Liver (tissue), 9 donors: ENCODE measurements around the gene WDR90. TPM values are rescaled to one million over a fixed set of nuclear protein-coding genes. Genes with fewer than 3 reads are reported as not detected.

Experiments used
- DNase-seq: peaks from one replicate; pipeline ENCODE4 v3.0.0-alpha.2; 2017; ENCODE audit warnings: low spot score
- H3K27ac ChIP-seq, 2 donors: one replicate each; pipeline ENCODE4 v1.7.0; 2013; ENCODE audit warnings: inconsistent platforms in 2 of 2, low read length in 2 of 2, control low read depth in 1 of 2, low read depth in 1 of 2, mild to moderate bottlenecking in 1 of 2
- H3K27me3 ChIP-seq, 4 donors: one replicate each; pipeline versions ENCODE4 v1.6.1 to v1.7.0; 2013; ENCODE audit warnings: low read length in 3 of 4, inconsistent platforms in 1 of 4, mild to moderate bottlenecking in 1 of 4, moderate library complexity in 1 of 4; ENCODE audit not compliant: control insufficient read depth in 4 of 4, insufficient read depth in 4 of 4
- H3K36me3 ChIP-seq, 4 donors: one replicate each; pipeline versions ENCODE4 v1.6.1 to v1.7.0; 2013; ENCODE audit warnings: low read length in 3 of 4, mild to moderate bottlenecking in 3 of 4, low read depth in 1 of 4, moderate library complexity in 1 of 4; ENCODE audit not compliant: control insufficient read depth in 4 of 4, insufficient read depth in 3 of 4
- H3K4me1 ChIP-seq, 4 donors: one replicate each; pipeline versions ENCODE4 v1.6.1 to v1.7.0; 2013; ENCODE audit warnings: low read length in 3 of 4, mild to moderate bottlenecking in 3 of 4, moderate library complexity in 1 of 4; ENCODE audit not compliant: control insufficient read depth in 4 of 4, insufficient read depth in 4 of 4
- H3K4me3 ChIP-seq, 3 donors: one replicate each; pipeline versions ENCODE4 v1.6.1 to v1.7.0; 2013; ENCODE audit warnings: low read length in 3 of 3, control low read depth in 1 of 3, low read depth in 1 of 3, mild to moderate bottlenecking in 1 of 3
- H3K9ac ChIP-seq, 2 donors: one replicate each; pipeline ENCODE4 v1.7.0; 2013; ENCODE audit warnings: low read length in 2 of 2, mild to moderate bottlenecking in 2 of 2, moderate library complexity in 2 of 2, control low read depth in 1 of 2, low read depth in 1 of 2
- H3K9me3 ChIP-seq, 4 donors: one replicate each; pipeline versions ENCODE4 v1.6.1 to v1.7.0; 2013; ENCODE audit warnings: low read length in 3 of 4; ENCODE audit not compliant: control insufficient read depth in 4 of 4
- EGR1 ChIP-seq, 2 donors: IDR thresholded peaks; 2 replicates each; pipeline ENCODE4 v1.6.1; 2016 to 2018; ENCODE audit warnings: antibody characterized with exemption in 2 of 2, low read depth in 2 of 2
- FOXA2 ChIP-seq: IDR thresholded peaks from 2 replicates; pipeline ENCODE4 v1.6.1; 2016; ENCODE audit warnings: antibody characterized with exemption
- HNF4A ChIP-seq, 2 donors: conservative IDR thresholded peaks; 2 replicates each; pipeline ENCODE4 v1.6.1; 2016; ENCODE audit warnings: antibody characterized with exemption in 2 of 2, mild to moderate bottlenecking in 2 of 2
- HNF4G ChIP-seq: IDR thresholded peaks from 2 replicates; pipeline ENCODE4 v1.6.1; 2016; ENCODE audit warnings: antibody characterized with exemption
- JUND ChIP-seq, 2 donors: IDR thresholded peaks; 2 replicates each; pipeline ENCODE4 v1.6.1; 2016; ENCODE audit warnings: antibody characterized with exemption in 2 of 2
- NR2F2 ChIP-seq: IDR thresholded peaks from 2 replicates; pipeline ENCODE4 v1.6.1; 2016; ENCODE audit warnings: antibody characterized with exemption
- RAD21 ChIP-seq, 2 donors: IDR thresholded peaks; 2 replicates each; pipeline ENCODE4 v1.6.1; 2016; ENCODE audit warnings: antibody characterized with exemption in 2 of 2, mild to moderate bottlenecking in 2 of 2
- RXRA ChIP-seq, 2 donors: IDR thresholded peaks; 2 replicates each; pipeline ENCODE4 v1.6.1; 2017 to 2018; ENCODE audit warnings: antibody characterized with exemption in 2 of 2, mild to moderate bottlenecking in 1 of 2
- SP1 ChIP-seq: IDR thresholded peaks from 2 replicates; pipeline ENCODE4 v1.6.1; 2018; ENCODE audit warnings: antibody characterized with exemption, mild to moderate bottlenecking
- TAF1 ChIP-seq: conservative IDR thresholded peaks from 2 replicates; pipeline ENCODE4 v1.6.1; 2016; ENCODE audit warnings: antibody characterized with exemption, mild to moderate bottlenecking
- YY1 ChIP-seq: IDR thresholded peaks from 2 replicates; pipeline ENCODE4 v1.6.1; 2016; ENCODE audit warnings: antibody characterized with exemption, mild to moderate bottlenecking
- WGBS: extraction: QIAGEN DNeasy Blood & Tissue Kit; methylation state at CpG from one replicate; pipeline ENCODE4 v1.1.7; 2013; 5-methylcytosine and 5-hydroxymethylcytosine counted together
- polyA plus RNA-seq, 2 donors: library from polyadenylated mRNA; stranded (reverse) in 1 of 2; unstranded in 1 of 2; fragments of 200-250 nt in 1 of 2; fragments of >200 nt in 1 of 2; fragmentation: Nextera tagmentation in 1 of 2; extraction: Ambion mirVana in 1 of 2; gene quantifications; one replicate each; pipeline versions ENCODE4 v1.2.1 to v1.2.3, GENCODE V29; 2013 to 2015
- total RNA-seq, 2 donors: library from RNA; depleted of rRNA; stranded (reverse); fragments of >200 nt; gene quantifications; one replicate each; pipeline ENCODE4 v1.2.3, GENCODE V29; 2014
- TF ChIP-seq, protein P1 (sequence below): fragments of 150-350 bp; IDR thresholded peaks from 2 replicates; pipeline ENCODE4 v1.5.1; 2017; ENCODE audit warnings: improper control_type of control experiment, low read depth, low read length; ENCODE audit not compliant: missing input control
- TF ChIP-seq, protein P2 (sequence below): IDR thresholded peaks from 2 replicates; pipeline ENCODE4 v1.6.1; 2016; ENCODE audit warnings: antibody characterized with exemption
- TF ChIP-seq, protein P3 (sequence below): IDR thresholded peaks from 2 replicates; pipeline ENCODE4 v1.6.1; 2016; ENCODE audit warnings: antibody characterized with exemption
- donor health status: healthy.
- donor health status: healthy.
- donor health status: healthy.
- donor health status: healthy.
- donor health status: healthy.

Gene WDR90
- total and polyA plus RNA-seq, 4 donors, result 4.7 to 13.4 (median 7.9) TPM

DNA sequence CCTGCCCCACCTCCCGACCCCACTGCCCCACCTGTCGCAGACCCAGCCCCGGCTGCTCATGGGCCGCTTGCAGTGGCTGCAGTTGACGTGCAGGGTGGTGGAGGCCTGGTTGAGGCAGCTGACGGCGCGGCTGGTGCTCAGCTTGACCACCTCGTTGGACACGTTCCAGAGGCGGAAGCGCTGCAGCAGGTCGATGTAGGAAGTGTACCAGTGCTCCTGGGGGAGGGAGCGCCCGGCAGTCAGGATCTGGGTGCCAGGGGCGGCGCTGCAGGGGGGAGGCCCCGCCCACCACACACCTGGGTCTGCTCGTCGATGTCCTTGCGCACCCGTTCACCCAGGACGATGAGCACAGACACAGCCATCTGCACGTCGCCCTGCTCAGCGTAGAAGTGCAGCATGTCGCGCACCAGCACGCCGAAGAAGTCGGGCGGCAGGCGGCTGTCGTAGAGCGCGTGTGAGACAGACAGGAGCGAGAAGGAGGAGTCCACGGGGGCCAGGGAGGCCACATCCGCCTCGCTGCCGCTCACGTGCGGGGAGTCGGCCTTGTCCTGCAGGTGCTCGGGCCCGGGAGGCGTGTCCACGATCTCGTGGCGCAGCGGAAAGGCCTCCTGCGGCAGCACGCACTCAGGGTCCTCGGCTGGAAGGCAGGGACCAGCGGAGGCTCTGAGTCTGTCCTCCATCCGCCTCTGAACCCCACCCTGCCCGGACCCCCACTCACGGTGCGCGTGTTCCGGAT, 36.0 kb downstream of the WDR90 start (continued):
- no peak for TF ChIP-seq TAF1

DNA sequence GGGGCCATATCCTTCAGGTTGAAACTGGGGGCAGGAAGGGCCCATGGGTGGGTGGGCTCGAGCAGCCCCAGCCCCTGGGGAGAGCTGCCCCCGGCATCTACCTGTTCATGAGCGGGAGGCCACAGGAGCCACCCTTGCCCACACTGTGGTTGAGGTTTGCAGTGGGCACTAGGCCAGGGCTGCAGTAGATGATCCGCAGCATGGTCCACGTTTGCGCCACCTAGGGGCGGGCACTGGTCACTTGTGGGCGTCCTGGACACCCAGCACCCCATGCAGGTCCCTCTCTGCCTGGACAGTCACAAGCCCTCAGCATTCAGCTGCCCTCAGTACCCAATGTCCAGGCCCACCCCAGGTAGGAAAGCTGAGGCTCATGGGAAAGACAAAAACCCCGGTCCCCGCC, 36.8 kb downstream of the WDR90 start:
- 68% methylated on average over 10 of the region's 10 CpGs for WGBS
- Histone ChIP-seq H3K27ac (no peak overlapping the region), H3K9me3 (no peaks in the 10 kb centered on the region), H3K36me3 (peaks cover 8 to 21% (median 12%) of the 10 kb centered on the region in 4 donors), H3K4me3 (no peak overlapping the region), H3K9ac (no peak overlapping the region), H3K27me3 (no peaks in the 10 kb centered on the region), H3K4me1 (peaks cover 33 to 60% (median 50%) of the 10 kb centered on the region in 4 donors)
- TF ChIP-seq, protein P1, sequence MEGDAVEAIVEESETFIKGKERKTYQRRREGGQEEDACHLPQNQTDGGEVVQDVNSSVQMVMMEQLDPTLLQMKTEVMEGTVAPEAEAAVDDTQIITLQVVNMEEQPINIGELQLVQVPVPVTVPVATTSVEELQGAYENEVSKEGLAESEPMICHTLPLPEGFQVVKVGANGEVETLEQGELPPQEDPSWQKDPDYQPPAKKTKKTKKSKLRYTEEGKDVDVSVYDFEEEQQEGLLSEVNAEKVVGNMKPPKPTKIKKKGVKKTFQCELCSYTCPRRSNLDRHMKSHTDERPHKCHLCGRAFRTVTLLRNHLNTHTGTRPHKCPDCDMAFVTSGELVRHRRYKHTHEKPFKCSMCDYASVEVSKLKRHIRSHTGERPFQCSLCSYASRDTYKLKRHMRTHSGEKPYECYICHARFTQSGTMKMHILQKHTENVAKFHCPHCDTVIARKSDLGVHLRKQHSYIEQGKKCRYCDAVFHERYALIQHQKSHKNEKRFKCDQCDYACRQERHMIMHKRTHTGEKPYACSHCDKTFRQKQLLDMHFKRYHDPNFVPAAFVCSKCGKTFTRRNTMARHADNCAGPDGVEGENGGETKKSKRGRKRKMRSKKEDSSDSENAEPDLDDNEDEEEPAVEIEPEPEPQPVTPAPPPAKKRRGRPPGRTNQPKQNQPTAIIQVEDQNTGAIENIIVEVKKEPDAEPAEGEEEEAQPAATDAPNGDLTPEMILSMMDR, result peak; percentile 21
- TF ChIP-seq FOXA2 (no peak), TAF1 (no peak)
- no peak for DNase-seq

DNA sequence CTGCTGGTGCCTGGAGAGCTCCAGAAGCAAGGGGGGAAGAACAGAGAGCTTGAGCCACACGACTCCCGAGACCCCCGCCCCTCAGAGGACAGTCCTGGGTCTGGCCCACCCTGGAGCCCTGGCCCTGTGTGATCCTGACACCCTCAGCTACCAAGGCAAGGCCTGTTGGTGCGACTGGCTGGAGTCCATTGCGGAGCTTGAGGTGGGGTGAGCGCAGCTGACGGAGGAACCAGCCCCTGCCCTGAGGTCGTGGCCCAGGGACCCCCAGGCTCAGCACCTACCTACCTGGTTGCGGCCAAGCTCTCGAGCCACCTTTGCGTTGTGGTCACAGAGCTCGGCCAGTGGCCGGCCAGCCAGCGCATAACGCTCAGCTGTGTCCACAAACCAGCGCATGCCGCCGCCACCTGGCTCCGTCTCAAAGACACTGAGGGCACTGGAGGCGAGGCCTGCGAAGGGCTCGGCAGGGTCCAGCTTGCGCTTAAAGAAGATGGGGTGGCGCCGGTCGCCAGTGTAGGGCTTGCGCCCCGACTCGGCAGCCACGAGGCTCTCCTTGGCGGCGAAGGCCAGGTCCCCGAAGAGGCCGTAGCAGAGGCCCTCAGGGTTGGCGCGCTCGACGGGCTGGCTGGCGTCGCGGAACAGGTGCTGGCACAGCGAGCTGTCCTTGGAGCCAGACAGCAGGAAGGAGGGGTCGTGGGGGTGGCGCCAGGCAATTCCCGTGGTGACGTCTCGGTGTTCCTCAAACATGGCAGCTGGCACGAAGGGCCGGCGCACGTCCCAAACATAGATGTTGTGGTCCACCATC, 37.5 kb downstream of the WDR90 start:
- H3K9ac ChIP-seq, result no peak overlapping the region
- no peak for TF ChIP-seq TAF1
- TF ChIP-seq HNF4A (conservative IDR thresholded peaks at IDR 0.05), result no peak
- TF ChIP-seq NR2F2, result no peak
- TF ChIP-seq, protein P2, sequence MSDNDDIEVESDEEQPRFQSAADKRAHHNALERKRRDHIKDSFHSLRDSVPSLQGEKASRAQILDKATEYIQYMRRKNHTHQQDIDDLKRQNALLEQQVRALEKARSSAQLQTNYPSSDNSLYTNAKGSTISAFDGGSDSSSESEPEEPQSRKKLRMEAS, result no peak
- no peak for TF ChIP-seq EGR1 (IDR thresholded peaks at IDR 0.05; ENCODE audit: low read depth in 2 of 2)
- TF ChIP-seq RAD21 (IDR thresholded peaks at IDR 0.05), result no peak
- peaks cover 26 to 53% (median 43%) of the 10 kb centered on the region in 4 donors for H3K4me1 ChIP-seq
- H3K27me3 ChIP-seq, result no peaks in the 10 kb centered on the region
- 95% methylated on average over 51 of the region's 51 CpGs for WGBS
- no peaks in the 10 kb centered on the region for H3K9me3 ChIP-seq
- H3K27ac ChIP-seq, result no peak overlapping the region
- DNase-seq, result no peak
- peaks cover 7 to 18% (median 8%) of the 10 kb centered on the region in 4 donors for H3K36me3 ChIP-seq
- no peak overlapping the region for H3K4me3 ChIP-seq

DNA sequence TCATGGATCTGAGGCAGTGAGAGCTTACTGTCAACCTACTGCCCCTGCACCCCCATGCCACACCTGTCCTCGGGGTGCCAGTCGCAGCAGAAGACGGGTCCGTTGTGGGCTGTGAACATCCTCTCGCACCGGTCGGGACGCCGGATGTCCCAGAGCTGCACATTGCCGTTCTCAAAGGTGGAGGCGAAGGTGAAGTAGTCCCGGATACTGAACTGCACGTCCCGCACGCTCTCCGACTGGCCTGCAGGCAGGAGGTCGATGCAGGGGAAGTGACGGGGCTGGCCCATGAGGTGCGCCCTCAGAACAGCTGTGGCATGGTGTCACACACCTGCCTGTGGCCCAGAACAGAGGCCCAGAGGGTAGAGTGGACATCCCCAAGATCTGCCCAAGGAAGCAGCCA, 38.3 kb downstream of the WDR90 start:
- Histone ChIP-seq H3K36me3 (peaks cover 0 to 10% (median under 1%) of the 10 kb centered on the region in 4 donors), H3K4me1 (peaks cover 25 to 44% (median 35%) of the 10 kb centered on the region in 4 donors), H3K9ac (no peak overlapping the region), H3K9me3 (no peaks in the 10 kb centered on the region), H3K4me3 (no peak overlapping the region), H3K27ac (no peak overlapping the region), H3K27me3 (peaks cover 0 to 4% (median 1%) of the 10 kb centered on the region in 4 donors)
- DNase-seq, result no peak
- TF ChIP-seq TAF1, result no peak
- TF ChIP-seq, protein P3, sequence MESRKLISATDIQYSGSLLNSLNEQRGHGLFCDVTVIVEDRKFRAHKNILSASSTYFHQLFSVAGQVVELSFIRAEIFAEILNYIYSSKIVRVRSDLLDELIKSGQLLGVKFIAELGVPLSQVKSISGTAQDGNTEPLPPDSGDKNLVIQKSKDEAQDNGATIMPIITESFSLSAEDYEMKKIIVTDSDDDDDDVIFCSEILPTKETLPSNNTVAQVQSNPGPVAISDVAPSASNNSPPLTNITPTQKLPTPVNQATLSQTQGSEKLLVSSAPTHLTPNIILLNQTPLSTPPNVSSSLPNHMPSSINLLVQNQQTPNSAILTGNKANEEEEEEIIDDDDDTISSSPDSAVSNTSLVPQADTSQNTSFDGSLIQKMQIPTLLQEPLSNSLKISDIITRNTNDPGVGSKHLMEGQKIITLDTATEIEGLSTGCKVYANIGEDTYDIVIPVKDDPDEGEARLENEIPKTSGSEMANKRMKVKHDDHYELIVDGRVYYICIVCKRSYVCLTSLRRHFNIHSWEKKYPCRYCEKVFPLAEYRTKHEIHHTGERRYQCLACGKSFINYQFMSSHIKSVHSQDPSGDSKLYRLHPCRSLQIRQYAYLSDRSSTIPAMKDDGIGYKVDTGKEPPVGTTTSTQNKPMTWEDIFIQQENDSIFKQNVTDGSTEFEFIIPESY, result no peak
- TF ChIP-seq, protein P1, result no peak
- no peak for TF ChIP-seq JUND (IDR thresholded peaks at IDR 0.05)
- no peak for TF ChIP-seq RXRA (IDR thresholded peaks at IDR 0.05)
- TF ChIP-seq, protein P2, result no peak
- no peak for TF ChIP-seq SP1
- TF ChIP-seq NR2F2, result no peak
- TF ChIP-seq RAD21 (IDR thresholded peaks at IDR 0.05), result no peak
- TF ChIP-seq FOXA2, result no peak
- TF ChIP-seq HNF4G, result no peak
- TF ChIP-seq EGR1 (IDR thresholded peaks at IDR 0.05; ENCODE audit: low read depth in 2 of 2), result no peak
- TF ChIP-seq YY1, result no peak
- WGBS, result 98% methylated on average over 19 of the region's 19 CpGs
